Esophagus squamous epithelium (tissue), 4 donors: ENCODE results near the gene BMP8A.
"Not testable (repeated sequence)": the region's sequence is repeated elsewhere in the genome, so short reads cannot be mapped to it uniquely, and the experiment has no call there.

Experiments used
- CTCF ChIP-seq, 6 experiments: fragments of 450-650 bp in 4 of 6; fragments of 200-600 bp in 2 of 6; sonication (generic) in 2 of 6; IDR thresholded peaks; one replicate each; pipeline ENCODE4 v1.5.1; 2016 to 2019; ENCODE audit warnings: antibody characterized with exemption in 6 of 6, mild to moderate bottlenecking in 4 of 6, moderate library complexity in 4 of 6
- POLR2A ChIP-seq, 4 donors: fragments of 450-650 bp; IDR thresholded peaks; one replicate each; pipeline ENCODE4 v1.6.1; 2017; ENCODE audit warnings: antibody characterized with exemption in 4 of 4, mild to moderate bottlenecking in 4 of 4, moderate library complexity in 3 of 4

GRCh38 chr1:39527190-39527579 is 35.7 kb downstream of the BMP8A start:
- TF ChIP-seq CTCF, POLR2A (IDR thresholded peaks at IDR 0.05): not testable (repeated sequence)
